Cardiac fibroblast (primary cell): Measurements from ENCODE around the gene SNRNP40.

Experiments
- DNase-seq, 2 donors: peaks; one replicate each; pipeline versions ENCODE4 v3.0.0 to v3.0.0-alpha.2; 2010; ENCODE audit warnings: low read depth in 2 of 2
- H3K4me3 ChIP-seq, 2 donors: replicated peaks in 1 of 2; 1 replicate in 1 of 2; 2 replicates in 1 of 2; pipeline ENCODE4 v1.5.1; 2011; ENCODE audit warnings: low read depth in 2 of 2, low read length in 2 of 2, mild to moderate bottlenecking in 2 of 2, moderate library complexity in 1 of 2
- TF ChIP-seq, protein P1 (sequence below): IDR thresholded peaks from one replicate; pipeline ENCODE4 v1.5.1; 2011; ENCODE audit warnings: low read depth, mild to moderate bottlenecking, low read length, inconsistent platforms

The SNRNP40 gene

DNA sequence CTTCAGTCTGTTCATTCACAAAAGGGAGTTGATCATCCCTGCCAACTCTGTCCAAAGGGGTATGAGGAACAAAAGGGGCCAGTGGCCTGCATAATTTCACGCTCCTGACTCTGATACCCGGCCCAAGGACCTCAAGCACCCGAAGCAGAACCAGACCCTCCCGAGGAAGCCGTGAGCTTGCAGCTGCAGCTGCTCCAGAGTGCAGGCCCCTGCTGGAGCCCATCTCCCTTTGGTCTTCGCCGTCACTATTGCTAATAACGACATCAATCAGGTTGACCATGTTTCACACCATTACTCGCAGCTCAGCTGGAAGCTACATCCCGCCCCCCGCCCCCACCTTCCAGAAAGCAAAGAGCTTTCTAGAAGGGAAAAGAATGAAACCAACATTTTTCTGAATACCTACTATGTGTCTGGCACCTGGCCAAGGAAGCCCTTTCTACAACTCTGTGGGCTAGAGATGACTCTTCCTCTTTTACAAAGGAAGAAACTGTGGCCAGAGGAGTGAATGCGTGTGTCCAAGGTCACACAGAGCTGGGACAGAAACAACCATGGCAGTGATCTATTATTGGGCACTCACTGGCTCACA is 62.4 kb downstream of the SNRNP40 start:
- no peak overlapping the region for H3K4me3 ChIP-seq
- TF ChIP-seq, protein P1, sequence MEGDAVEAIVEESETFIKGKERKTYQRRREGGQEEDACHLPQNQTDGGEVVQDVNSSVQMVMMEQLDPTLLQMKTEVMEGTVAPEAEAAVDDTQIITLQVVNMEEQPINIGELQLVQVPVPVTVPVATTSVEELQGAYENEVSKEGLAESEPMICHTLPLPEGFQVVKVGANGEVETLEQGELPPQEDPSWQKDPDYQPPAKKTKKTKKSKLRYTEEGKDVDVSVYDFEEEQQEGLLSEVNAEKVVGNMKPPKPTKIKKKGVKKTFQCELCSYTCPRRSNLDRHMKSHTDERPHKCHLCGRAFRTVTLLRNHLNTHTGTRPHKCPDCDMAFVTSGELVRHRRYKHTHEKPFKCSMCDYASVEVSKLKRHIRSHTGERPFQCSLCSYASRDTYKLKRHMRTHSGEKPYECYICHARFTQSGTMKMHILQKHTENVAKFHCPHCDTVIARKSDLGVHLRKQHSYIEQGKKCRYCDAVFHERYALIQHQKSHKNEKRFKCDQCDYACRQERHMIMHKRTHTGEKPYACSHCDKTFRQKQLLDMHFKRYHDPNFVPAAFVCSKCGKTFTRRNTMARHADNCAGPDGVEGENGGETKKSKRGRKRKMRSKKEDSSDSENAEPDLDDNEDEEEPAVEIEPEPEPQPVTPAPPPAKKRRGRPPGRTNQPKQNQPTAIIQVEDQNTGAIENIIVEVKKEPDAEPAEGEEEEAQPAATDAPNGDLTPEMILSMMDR, result no peak
- no peak for DNase-seq

DNA sequence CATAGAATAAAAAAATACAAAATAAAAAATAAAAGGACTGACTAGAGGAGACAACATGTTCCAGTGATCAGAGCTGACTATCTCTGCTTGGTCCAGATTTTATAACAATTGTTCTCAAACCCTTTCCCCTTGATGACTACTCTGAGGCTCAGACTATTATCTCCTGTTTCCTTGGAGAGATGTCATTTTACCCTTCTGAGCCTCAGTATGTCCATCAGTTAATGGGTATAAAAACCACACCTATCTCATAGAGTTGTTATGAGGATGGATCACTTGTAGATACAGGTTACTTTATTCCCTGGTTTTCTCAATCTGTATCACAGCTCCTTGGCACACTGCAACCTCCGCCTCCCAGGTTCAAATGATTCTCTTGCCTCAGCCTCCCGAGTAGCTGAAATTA is 63.9 kb downstream of the SNRNP40 start:
- TF ChIP-seq, protein P1, result no peak
- no peak for DNase-seq
- H3K4me3 ChIP-seq, result no peak overlapping the region

DNA sequence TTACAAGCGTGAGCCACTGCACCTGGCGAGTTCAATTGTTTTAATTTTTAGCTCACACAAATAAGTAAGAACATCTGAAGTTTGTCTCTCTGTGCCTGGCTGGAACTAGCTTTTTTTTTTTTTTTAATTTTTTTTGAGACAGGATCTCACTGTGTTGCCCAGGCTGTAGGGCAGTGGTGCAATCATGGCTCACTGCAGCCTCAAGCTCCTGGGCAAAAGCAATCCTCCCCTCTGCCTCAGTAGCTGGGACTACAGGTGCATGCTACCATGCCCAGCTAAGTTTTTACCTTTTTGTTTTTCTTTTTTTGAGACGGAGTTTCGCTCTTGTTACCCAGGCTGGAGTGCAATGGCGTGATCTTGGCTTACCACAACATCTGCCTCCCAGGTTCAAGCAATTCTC is 64.8 kb downstream of the SNRNP40 start:
- H3K4me3 ChIP-seq, result no peak overlapping the region
- no peak for DNase-seq

DNA sequence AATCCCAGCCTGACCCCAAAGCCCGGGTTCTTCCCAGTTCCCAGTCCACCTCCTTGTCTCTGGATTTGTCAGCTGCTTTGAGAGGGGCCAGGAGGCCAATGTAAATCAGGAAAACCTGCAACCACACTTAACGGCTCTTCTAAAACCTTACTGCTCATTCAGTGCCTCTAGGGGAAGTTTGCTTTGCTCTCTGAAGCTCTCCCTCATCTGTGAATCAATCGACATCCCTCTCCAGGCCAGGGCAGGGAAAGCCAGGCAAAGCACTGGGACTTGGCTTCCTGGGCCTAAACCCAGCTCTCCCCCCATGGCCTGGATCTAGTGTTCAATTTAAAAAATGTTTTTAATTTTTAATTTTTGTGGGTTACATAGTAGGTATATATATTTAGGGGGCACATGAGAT is 66.2 kb downstream of the SNRNP40 start:
- no peak overlapping the region for H3K4me3 ChIP-seq
- TF ChIP-seq, protein P1, result no peak
- DNase-seq, result no peak

More for the DNA sequence above, 64.8 kb downstream of the SNRNP40 start:
- TF ChIP-seq, protein P1, result no peak

DNA sequence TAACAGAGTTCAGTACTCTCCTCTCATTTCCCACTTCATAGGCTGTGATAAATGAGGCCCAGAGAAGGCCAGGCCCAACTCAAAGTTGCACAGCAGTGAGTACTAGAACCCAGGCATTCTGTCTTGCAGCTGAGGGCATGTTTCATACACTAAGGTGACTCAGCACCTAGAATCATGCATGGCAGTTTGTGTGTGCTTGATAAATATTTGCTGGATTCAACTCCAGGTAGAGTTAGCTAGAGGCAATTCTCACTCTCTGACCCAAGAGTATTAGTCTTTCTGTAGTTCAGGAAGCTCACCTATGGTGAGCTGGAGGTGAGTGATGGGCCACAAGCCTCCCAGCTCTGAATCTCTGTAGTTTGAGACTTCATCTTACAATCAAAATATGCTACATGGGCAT is 67.6 kb downstream of the SNRNP40 start:
- no peak overlapping the region for H3K4me3 ChIP-seq
- no peak for DNase-seq
- TF ChIP-seq, protein P1, result no peak

DNA sequence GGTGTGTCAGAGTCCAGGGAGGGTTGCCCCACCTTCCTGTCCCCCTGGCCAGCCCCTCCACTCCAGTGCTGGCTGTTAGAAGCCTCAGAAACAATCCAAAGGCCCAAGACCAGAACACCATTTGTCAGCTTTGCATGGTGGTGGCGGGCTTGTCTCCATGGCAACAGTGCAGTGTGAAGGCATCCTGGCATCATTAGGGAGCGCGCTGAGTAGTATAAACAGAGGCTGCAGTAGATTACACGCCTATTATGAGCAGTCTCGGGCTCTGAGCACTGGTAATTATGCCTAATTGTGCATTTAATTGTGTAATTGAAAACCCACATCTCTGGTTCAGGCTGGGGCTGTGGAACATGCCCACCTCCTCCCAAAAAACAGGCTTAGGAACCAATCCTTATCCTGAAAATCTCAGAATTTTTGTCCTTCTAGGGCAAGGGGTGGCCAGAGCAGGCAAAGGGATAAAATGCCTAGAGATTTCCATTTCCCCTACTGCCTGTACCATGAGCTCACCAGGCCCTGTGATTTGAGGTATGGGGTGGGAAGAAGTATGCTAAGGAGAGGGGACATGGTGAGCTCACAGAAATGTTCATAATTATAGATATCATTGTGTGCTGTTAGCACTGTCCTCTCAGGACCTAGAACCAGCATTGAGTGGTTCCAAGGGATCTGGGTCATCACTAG is 68.6 kb downstream of the SNRNP40 start:
- TF ChIP-seq, protein P1, result no peak
- H3K4me3 ChIP-seq, result no peak overlapping the region
- DNase-seq, result no peak
